HL-60 (cell line): ENCODE measurements around the gene PFDN6.

Experiments used
- CTCF ChIP-seq: IDR thresholded peaks from one replicate; pipeline ENCODE4 v1.5.1; 2011; ENCODE audit warnings: low read length, control low read depth, inconsistent platforms; ENCODE audit not compliant: insufficient read depth
- GABPA ChIP-seq: IDR thresholded peaks from 2 replicates; pipeline ENCODE4 v1.6.1; 2012; ENCODE audit warnings: low read depth
- POLR2AphosphoS5 ChIP-seq: IDR thresholded peaks from 2 replicates; pipeline ENCODE4 v1.6.1; 2012; ENCODE audit warnings: low read depth
- REST ChIP-seq: IDR thresholded peaks from 2 replicates; pipeline ENCODE4 v1.6.1; 2012; ENCODE audit warnings: low read depth; ENCODE audit not compliant: insufficient replicate concordance

- no peak for TF ChIP-seq CTCF
- TF ChIP-seq GABPA = no peak
- peak; percentile 46; the same call in 1 of the 2 replicates for TF ChIP-seq POLR2AphosphoS5
- TF ChIP-seq REST = no peak
Measured at GRCh38 chr6:33317669-33318425, 28.4 kb downstream of the PFDN6 start, which contains the start of gene ZBTB22.
